Measurements from ENCODE around the gene MTG2. TPM values are rescaled to one million over a fixed set of nuclear protein-coding genes. Genes with fewer than 3 reads are reported as not detected.

The MTG2 gene
- total and polyA plus RNA-seq, 2 of the 4 experiments (the other 2 are of a cell fraction), result 11.5 to 25.2 TPM

GRCh38 chr20:62141397-62142251 lies 41.2 kb upstream of the MTG2 start:
- no peaks in the 10 kb centered on the region for H3K27me3 ChIP-seq (ENCODE audit: control insufficient read depth, insufficient read depth, low read length)
- no peak overlapping the region for H4K5ac ChIP-seq (ENCODE audit: low read depth, low read length)
- dilution Hi-C loops (cut with HindIII; ENCODE audit: low sequenced_read_pairs, unreplicated experiment), result no loop called here
- peaks cover 15% of the 10 kb centered on the region for H3K4me1 ChIP-seq (ENCODE audit: control insufficient read depth, insufficient read depth, low read length)
- H2BK15ac ChIP-seq (ENCODE audit: low read depth, low read length), result no peak overlapping the region
- H2BK20ac ChIP-seq (ENCODE audit: low read depth, low read length), result no peak overlapping the region
- H3K23ac ChIP-seq (ENCODE audit: low read depth, low read length), result peak overlapping the region; percentile 68
- H3K9ac ChIP-seq (ENCODE audit: low read depth, low read length), result peak overlapping the region; percentile 93
- no peak overlapping the region for H4K91ac ChIP-seq (ENCODE audit: insufficient read depth, low read depth, low read length)
- H2BK120ac ChIP-seq (ENCODE audit: low read depth, low read length), result no peak overlapping the region
- peaks cover 17 to 78% of the 10 kb centered on the region in 2 experiments for H3K79me1 ChIP-seq (ENCODE audit: low read depth in 1 of 2, low read length in 2 of 2)
- BruUV-seq (replicated peaks), result no TSS peak
- ATAC-seq (ENCODE audit: low read depth) (no peak), DNase-seq (peak; percentile 38)
- H3K9me1 ChIP-seq (ENCODE audit: insufficient read depth, low read length), result peaks cover 21% of the 10 kb centered on the region
- H3K4me3 ChIP-seq (ENCODE audit: insufficient read depth, low read depth, low read length), result peak overlapping the region; percentile 95
- H3K18ac ChIP-seq (ENCODE audit: low read depth, low read length), result no peak overlapping the region
- no peak overlapping the region for H4K8ac ChIP-seq (ENCODE audit: low read depth in 2 of 2, low read length in 2 of 2)
- peaks cover 87% of the 10 kb centered on the region for H4K20me1 ChIP-seq (ENCODE audit: insufficient read depth, low read length)
- H2AFZ ChIP-seq (replicated peaks; ENCODE audit: low read length, poor library complexity), result no peak overlapping the region
- no peaks in the 10 kb centered on the region for H3K9me3 ChIP-seq (ENCODE audit: control insufficient read depth, insufficient read depth, low read length)
- peak overlapping the region; percentile 89 for H3K4me2 ChIP-seq (ENCODE audit: low read depth, low read length)
- 0% methylated on average over 1 of the region's 14 CpGs; no CpG with 5 or more reads in 1 of the 2 experiments for WGBS, 2 experiments (ENCODE audit: extremely low coverage in 2 of 2, insufficient read length in 1 of 2)
- H2BK5ac ChIP-seq (ENCODE audit: low read depth, low read length, poor library complexity, severe bottlenecking), result no peak overlapping the region
- H3K27ac ChIP-seq (ENCODE audit: insufficient read depth, low read length), result peak overlapping the region; percentile 55
- CTCF ChIA-PET, result interaction anchor here (0.7 kb wide), 1 partner anchor 121 kb away, joined by 3 read pairs; no protein-coding TSS in a partner anchor
- H3K14ac ChIP-seq (replicated peaks; ENCODE audit: low read depth, low read length), result peak overlapping the region; percentile 10; the same call in 1 of the 2 replicates
- intact Hi-C loops (cut with micrococcal nuclease), result loop anchor here (1.0 kb wide), 1 partner anchor 131 kb away; no protein-coding TSS in a partner anchor
- H2AK5ac ChIP-seq (ENCODE audit: low read depth, low read length), result 0 out of 2 replicates have a peak overlapping the region, but pooled peaks have one; percentile 21
- no peak for TF ChIP-seq RFX5 (IDR thresholded peaks at IDR 0.05; ENCODE audit: low read depth, low read length)
- TF ChIP-seq ELK1 (IDR thresholded peaks at IDR 0.05; ENCODE audit: borderline replicate concordance, low read depth, low read length), result no peak
- TF ChIP-seq MAZ (IDR thresholded peaks at IDR 0.05; ENCODE audit: borderline replicate concordance, low read depth, low read length), result no peak
- 0 out of 2 replicates have a peak, but pooled peaks have one; percentile 18 for TF ChIP-seq SMC3 (IDR thresholded peaks at IDR 0.05; ENCODE audit: low read depth, low read length)
- TF ChIP-seq MXI1 (IDR thresholded peaks at IDR 0.05; ENCODE audit: borderline replicate concordance, low read depth, low read length), result no peak; the same call in 1 of the 2 replicates
- TF ChIP-seq CTCF (conservative IDR thresholded peaks at IDR 0.05; ENCODE audit: low read depth, low read length), result peak; percentile 38
- TF ChIP-seq RAD21 (IDR thresholded peaks at IDR 0.05; ENCODE audit: low read length), result peak; percentile 23; the same call in 1 of the 2 replicates
- TF ChIP-seq CEBPB (IDR thresholded peaks at IDR 0.05; ENCODE audit: low read depth, low read length), result no peak
- no peak for TF ChIP-seq USF2 (IDR thresholded peaks at IDR 0.05; ENCODE audit: low read depth, low read length)
- peak overlapping the region; percentile 82 for H2AK9ac ChIP-seq (replicated peaks; ENCODE audit: low read depth, low read length, poor library complexity)
- peak overlapping the region; percentile 49; the same call in 1 of the 2 replicates for H3K4ac ChIP-seq (ENCODE audit: low read depth, low read length)
- peaks cover 43% of the 10 kb centered on the region for H3K36me3 ChIP-seq (ENCODE audit: control insufficient read depth, insufficient read depth, low read length)
- in situ Hi-C loops (cut with MboI; ENCODE audit: low sequenced_read_pairs), result no loop called here
- H3K56ac ChIP-seq (ENCODE audit: extremely low read depth, insufficient read depth, low read length), result no peak overlapping the region; the same call in 1 of the 2 replicates
- POLR2A ChIA-PET (ENCODE audit: unreplicated experiment), result interaction anchor here (0.6 kb wide), 1 partner anchor 9 kb away, joined by 13 read pairs; no protein-coding TSS in a partner anchor

All from IMR-90 (cell line).